22Rv1 (cell line): ENCODE measurements around the gene CDC37.

Source experiments
- CTCF ChIP-seq: fragments of 450-650 bp; IDR thresholded peaks from 2 replicates; pipeline ENCODE4 v1.5.1; 2017; ENCODE audit warnings: mild to moderate bottlenecking
- ZFX ChIP-seq: fragments of 450-650 bp; IDR thresholded peaks from 2 replicates; pipeline ENCODE4 v1.6.1; 2017; ENCODE audit warnings: antibody characterized with exemption, borderline replicate concordance

DNA sequence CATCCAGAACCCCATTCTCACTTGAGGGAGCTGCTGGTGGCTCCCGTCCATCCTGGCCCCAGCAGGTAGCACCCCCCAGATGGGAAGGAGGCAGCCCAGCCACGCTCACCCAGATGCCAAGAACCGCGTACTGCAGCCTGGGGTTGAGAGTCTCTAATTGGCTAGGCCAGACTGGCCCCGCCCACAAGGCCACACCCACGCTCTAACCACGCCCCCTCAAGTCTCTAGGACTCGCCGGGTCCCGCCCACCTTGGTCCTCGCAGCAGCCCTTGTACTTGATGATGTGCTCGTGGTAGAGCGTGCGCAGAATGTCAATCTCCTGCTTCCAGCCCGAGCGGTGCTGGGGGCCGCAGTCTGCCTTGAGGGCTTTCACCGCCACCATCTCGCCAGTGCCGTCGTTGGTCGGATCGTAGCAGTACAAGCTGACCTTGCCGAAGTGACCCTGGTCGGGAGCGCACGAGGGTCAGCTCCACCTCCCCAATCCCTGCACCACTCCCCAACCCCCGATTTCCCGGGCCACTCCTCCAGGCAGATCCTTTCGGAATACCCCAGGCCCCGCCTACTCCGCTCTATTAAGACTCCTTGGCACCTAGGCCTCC, 49.5 kb downstream of the CDC37 start:
- TF ChIP-seq CTCF (no peak), ZFX (no peak)
